ENCODE data around the gene FAM219A. TPM values are rescaled to one million over a fixed set of nuclear protein-coding genes. Genes with fewer than 3 reads are reported as not detected.
"Not testable (repeated sequence)": the region's sequence is repeated elsewhere in the genome, so short reads cannot be mapped to it uniquely, and the experiment has no call there.

Gene FAM219A
- total RNA-seq, 1 donor from 2014 or later: 8.4 TPM

GRCh38 chr9:34442770-34443169 lies 15.6 kb downstream of the FAM219A start:
- no peak for DNase-seq

GRCh38 chr9:34440017-34440416 lies 18.4 kb downstream of the FAM219A start:
- DNase-seq: no peak

GRCh38 chr9:34438465-34438864 lies 19.9 kb downstream of the FAM219A start:
- DNase-seq: not testable (repeated sequence)

- DNase-seq: not testable (repeated sequence)
Observed at GRCh38 chr9:34437926-34438307, 20.5 kb downstream of the FAM219A start.

- DNase-seq: peak; percentile 83
Observed at GRCh38 chr9:34437006-34437925, 21.1 kb downstream of the FAM219A start.

GRCh38 chr9:34431667-34432066 lies 26.7 kb downstream of the FAM219A start:
- DNase-seq: no peak

- peak; percentile 89 for DNase-seq
Observed at GRCh38 chr9:34430843-34431437, 27.4 kb downstream of the FAM219A start.

GRCh38 chr9:34428325-34428958 lies 29.9 kb downstream of the FAM219A start:
- no peak for DNase-seq

GRCh38 chr9:34426347-34427074 lies 31.9 kb downstream of the FAM219A start:
- DNase-seq: no peak

- DNase-seq: no peak
Observed at GRCh38 chr9:34419716-34420504, 38.5 kb downstream of the FAM219A start.

GRCh38 chr9:34417734-34418133 lies 40.6 kb downstream of the FAM219A start:
- DNase-seq: no peak

GRCh38 chr9:34413231-34413852 lies 45.0 kb downstream of the FAM219A start:
- peak; percentile 88 for DNase-seq

- DNase-seq: no peak
Observed at GRCh38 chr9:34412336-34412735, 46.0 kb downstream of the FAM219A start.

GRCh38 chr9:34409154-34409553 lies 49.2 kb downstream of the FAM219A start:
- no peak for DNase-seq

- no peak for DNase-seq
Observed at GRCh38 chr9:34408173-34408572, 50.2 kb downstream of the FAM219A start.

- no peak for DNase-seq
Observed at GRCh38 chr9:34406219-34406618, 52.2 kb downstream of the FAM219A start.

GRCh38 chr9:34405719-34406118 lies 52.7 kb downstream of the FAM219A start:
- no peak for DNase-seq

- peak; percentile 82 for DNase-seq
Observed at GRCh38 chr9:34403554-34404380, 54.6 kb downstream of the FAM219A start.

- no peak for DNase-seq
Observed at GRCh38 chr9:34400686-34401602, 57.4 kb downstream of the FAM219A start.
